IMR-90 (cell line): ENCODE data around the gene FSD1. TPM values are rescaled to one million over a fixed set of nuclear protein-coding genes. Genes with fewer than 3 reads are reported as not detected.

Source experiments
- ATAC-seq: fragments of 200-7000 bp; cut with Tn5 transposase; 2 replicates; pipeline ENCODE4 v1.9.1; 2020; ENCODE audit warnings: low read depth, mild to moderate bottlenecking, moderate library complexity
- BruUV-seq: library from RNA; stranded (reverse); fragments of 400-500 nt; replicated peaks from 2 replicates; lab custom pipeline; 2021; lab: Mats Ljungman, UMichigan
- CTCF ChIA-PET: fragments of 300-600 bp; formaldehyde crosslinking; extraction: SDS; loops from one replicate; lab custom pipeline; 2021; ENCODE audit warnings: antibody characterized with exemption; lab: Yijun Ruan, JAX
- POLR2A ChIA-PET: fragments of 300-600 bp; sonication (Branson Sonifier 250); formaldehyde crosslinking; loops from one replicate; lab custom pipeline; 2022; ENCODE audit warnings: antibody characterized with exemption; ENCODE audit not compliant: unreplicated experiment; lab: Charles Lee
- DNase-seq: peaks from one replicate; pipeline ENCODE4 v3.0.0; 2013
- H2AFZ ChIP-seq: replicated peaks from 2 replicates; pipeline ENCODE3; 2013; ENCODE audit warnings: low read length, mild to moderate bottlenecking; ENCODE audit not compliant: poor library complexity
- H2AK5ac ChIP-seq: 2 replicates; pipeline ENCODE4 v1.6.1; 2013; ENCODE audit warnings: low read depth, low read length, inconsistent platforms
- H2AK9ac ChIP-seq: replicated peaks from 2 replicates; pipeline ENCODE3; 2013; ENCODE audit warnings: mild to moderate bottlenecking, low read depth, low read length, moderate library complexity; ENCODE audit not compliant: poor library complexity
- H2BK120ac ChIP-seq: 2 replicates; pipeline ENCODE4 v1.6.1; 2013; ENCODE audit warnings: low read depth, low read length, inconsistent platforms
- H2BK15ac ChIP-seq: 3 replicates; pipeline ENCODE4 v1.6.1; 2013; ENCODE audit warnings: low read depth, low read length, inconsistent platforms
- H2BK20ac ChIP-seq: 2 replicates; pipeline ENCODE4 v1.6.1; 2013; ENCODE audit warnings: low read depth, mild to moderate bottlenecking, inconsistent platforms, low read length, moderate library complexity
- H2BK5ac ChIP-seq: 2 replicates; pipeline ENCODE4 v1.6.1; 2013; ENCODE audit warnings: mild to moderate bottlenecking, low read depth, low read length, inconsistent platforms; ENCODE audit not compliant: poor library complexity, severe bottlenecking
- H3K14ac ChIP-seq: replicated peaks from 2 replicates; pipeline ENCODE4 v1.6.1; 2013; ENCODE audit warnings: low read depth, low read length, inconsistent platforms
- H3K18ac ChIP-seq: 2 replicates; pipeline ENCODE4 v1.6.1; 2013; ENCODE audit warnings: low read depth, low read length, control low read depth
- H3K23ac ChIP-seq: 2 replicates; pipeline ENCODE4 v1.6.1; 2013; ENCODE audit warnings: low read depth, low read length, inconsistent platforms
- H3K27ac ChIP-seq: 2 replicates; pipeline ENCODE4 v1.5.1; 2013; ENCODE audit warnings: mild to moderate bottlenecking, control low read depth, low read length; ENCODE audit not compliant: insufficient read depth
- H3K27me3 ChIP-seq: 2 replicates; pipeline ENCODE4 v1.6.1; 2013; ENCODE audit warnings: low read length; ENCODE audit not compliant: control insufficient read depth, insufficient read depth
- H3K36me3 ChIP-seq: 2 replicates; pipeline ENCODE4 v1.6.1; 2013; ENCODE audit warnings: low read length, mixed read lengths; ENCODE audit not compliant: control insufficient read depth, insufficient read depth
- H3K4ac ChIP-seq: 2 replicates; pipeline ENCODE4 v1.6.1; 2013; ENCODE audit warnings: low read depth, low read length, inconsistent platforms
- H3K4me1 ChIP-seq: 2 replicates; pipeline ENCODE4 v1.6.1; 2013; ENCODE audit warnings: low read length, mixed read lengths; ENCODE audit not compliant: control insufficient read depth, insufficient read depth
- H3K4me2 ChIP-seq: 2 replicates; pipeline ENCODE4 v1.6.1; 2013; ENCODE audit warnings: low read depth, mild to moderate bottlenecking, control low read depth, low read length, moderate library complexity
- H3K4me3 ChIP-seq: 2 replicates; pipeline ENCODE4 v1.5.1; 2013; ENCODE audit warnings: low read depth, mild to moderate bottlenecking, control low read depth, low read length, moderate library complexity; ENCODE audit not compliant: insufficient read depth
- H3K56ac ChIP-seq: 2 replicates; pipeline ENCODE4 v1.6.1; 2013; ENCODE audit warnings: low read length, inconsistent platforms; ENCODE audit not compliant: insufficient read depth; ENCODE audit errors: extremely low read depth
- H3K79me1 ChIP-seq, 2 experiments: 2 replicates each; pipeline ENCODE4 v1.6.1; 2013; ENCODE audit warnings: low read length in 2 of 2, inconsistent platforms in 1 of 2, low read depth in 1 of 2
- H3K9ac ChIP-seq: 2 replicates; pipeline ENCODE4 v1.6.1; 2013; ENCODE audit warnings: low read depth, low read length, control low read depth
- H3K9me1 ChIP-seq: 2 replicates; pipeline ENCODE4 v1.6.1; 2013; ENCODE audit warnings: low read length, inconsistent platforms; ENCODE audit not compliant: insufficient read depth
- H3K9me3 ChIP-seq: 2 replicates; pipeline ENCODE4 v1.6.1; 2013; ENCODE audit warnings: low read length; ENCODE audit not compliant: control insufficient read depth, insufficient read depth
- H4K20me1 ChIP-seq: 2 replicates; pipeline ENCODE4 v1.6.1; 2013; ENCODE audit warnings: low read length, inconsistent platforms; ENCODE audit not compliant: insufficient read depth
- H4K5ac ChIP-seq: 2 replicates; pipeline ENCODE4 v1.6.1; 2013; ENCODE audit warnings: mild to moderate bottlenecking, low read depth, low read length, control low read depth
- H4K8ac ChIP-seq, 2 experiments: 2 replicates each; pipeline ENCODE4 v1.6.1; 2013; ENCODE audit warnings: low read depth in 2 of 2, low read length in 2 of 2, control low read depth in 1 of 2, inconsistent platforms in 1 of 2
- H4K91ac ChIP-seq: 2 replicates; pipeline ENCODE4 v1.6.1; 2013; ENCODE audit warnings: low read depth, low read length, inconsistent platforms; ENCODE audit not compliant: insufficient read depth
- BHLHE40 ChIP-seq: fragments of 150-350 bp; IDR thresholded peaks from 2 replicates; pipeline ENCODE4 v1.6.1; 2016; ENCODE audit warnings: mild to moderate bottlenecking, low read depth, low read length
- CEBPB ChIP-seq: IDR thresholded peaks from 2 replicates; pipeline ENCODE4 v1.6.1; 2012; ENCODE audit warnings: low read depth, low read length, improper control_type of control experiment
- CHD1 ChIP-seq: IDR thresholded peaks from 2 replicates; pipeline ENCODE4 v1.6.1; 2012; ENCODE audit warnings: low read depth, low read length, improper control_type of control experiment
- CTCF ChIP-seq: conservative IDR thresholded peaks from 2 replicates; pipeline ENCODE4 v1.5.1; 2012; ENCODE audit warnings: mild to moderate bottlenecking, low read depth, low read length, improper control_type of control experiment
- ELK1 ChIP-seq: fragments of 150-350 bp; IDR thresholded peaks from 2 replicates; pipeline ENCODE4 v1.6.1; 2016; ENCODE audit warnings: low read depth, mild to moderate bottlenecking, low read length, moderate library complexity, borderline replicate concordance
- FOS ChIP-seq: fragments of 150-350 bp; IDR thresholded peaks from 2 replicates; pipeline ENCODE4 v1.6.1; 2016; ENCODE audit warnings: low read depth, low read length
- MAFK ChIP-seq: IDR thresholded peaks from 2 replicates; pipeline ENCODE4 v1.6.1; 2012; ENCODE audit warnings: low read depth, low read length, improper control_type of control experiment
- MAZ ChIP-seq: IDR thresholded peaks from 2 replicates; pipeline ENCODE4 v1.6.1; 2012; ENCODE audit warnings: low read depth, mild to moderate bottlenecking, low read length, improper control_type of control experiment, moderate library complexity, borderline replicate concordance
- MXI1 ChIP-seq: IDR thresholded peaks from 2 replicates; pipeline ENCODE4 v1.6.1; 2012; ENCODE audit warnings: low read depth, mild to moderate bottlenecking, low read length, moderate library complexity, borderline replicate concordance
- NFE2L2 ChIP-seq: fragments of 150-350 bp; IDR thresholded peaks from 2 replicates; pipeline ENCODE4 v1.6.1; 2016; ENCODE audit warnings: low read depth, mild to moderate bottlenecking, low read length
- POLR2A ChIP-seq: IDR thresholded peaks from 2 replicates; pipeline ENCODE4 v1.6.1; 2012; ENCODE audit warnings: mild to moderate bottlenecking, low read depth, low read length
- RAD21 ChIP-seq: IDR thresholded peaks from 2 replicates; pipeline ENCODE4 v1.6.1; 2012; ENCODE audit warnings: low read length, improper control_type of control experiment
- RCOR1 ChIP-seq: IDR thresholded peaks from 2 replicates; pipeline ENCODE4 v1.6.1; 2012; ENCODE audit warnings: mild to moderate bottlenecking, low read length, improper control_type of control experiment; ENCODE audit not compliant: insufficient replicate concordance
- RFX5 ChIP-seq: IDR thresholded peaks from 2 replicates; pipeline ENCODE4 v1.8.0; 2012; ENCODE audit warnings: low read depth, mild to moderate bottlenecking, low read length, moderate library complexity
- SMC3 ChIP-seq: fragments of 150-350 bp; IDR thresholded peaks from 2 replicates; pipeline ENCODE4 v1.6.1; 2016; ENCODE audit warnings: low read depth, mild to moderate bottlenecking, antibody characterized with exemption, low read length, moderate library complexity
- USF2 ChIP-seq: fragments of 150-350 bp; IDR thresholded peaks from 2 replicates; pipeline ENCODE4 v1.6.1; 2017; ENCODE audit warnings: mild to moderate bottlenecking, antibody characterized with exemption, low read length, low read depth
- WGBS, 2 experiments: methylation state at CpG; one replicate each; pipeline versions ENCODE4 v1.1.5 to v1.1.7; 2013; ENCODE audit warnings: missing lambda C conversion rate in 2 of 2; ENCODE audit not compliant: insufficient read length in 1 of 2; ENCODE audit errors: extremely low coverage in 2 of 2; 5-methylcytosine and 5-hydroxymethylcytosine counted together
- dilution Hi-C: fragments of 300-500 bp; cut with HindIII; formaldehyde crosslinking; loops from one replicate; pipeline ENCODE4 v1.14.3; 2018; ENCODE audit warnings: low sequenced_read_pairs; ENCODE audit not compliant: unreplicated experiment
- in situ Hi-C: fragments of 300-500 bp; cut with MboI; formaldehyde crosslinking; loops from 3 replicates; pipeline ENCODE4 v1.14.3; 2019; ENCODE audit warnings: low sequenced_read_pairs, inconsistent platforms, mixed read lengths
- intact Hi-C: fragments of 100-400 bp; cut with micrococcal nuclease; formaldehyde crosslinking; loops from 2 replicates; pipeline ENCODE4 v1.10.0; 2022
- polyA plus RNA-seq, 3 experiments: library from polyadenylated mRNA; depleted of rRNA; stranded (reverse); fragments of >200 nt; gene quantifications; 2 replicates each; pipeline ENCODE4 v1.2.3, GENCODE V29; 2012; ENCODE audit warnings: low replicate concordance in 1 of 3
- total RNA-seq: library from RNA; depleted of rRNA; stranded (reverse); fragments of >200 nt; gene quantifications from 2 replicates; pipeline ENCODE4 v1.2.3, GENCODE V29; 2012

Gene FSD1
- total and polyA plus RNA-seq, 2 of the 4 experiments (the other 2 are of a cell fraction), result 17.4 to 24.4 TPM

DNA sequence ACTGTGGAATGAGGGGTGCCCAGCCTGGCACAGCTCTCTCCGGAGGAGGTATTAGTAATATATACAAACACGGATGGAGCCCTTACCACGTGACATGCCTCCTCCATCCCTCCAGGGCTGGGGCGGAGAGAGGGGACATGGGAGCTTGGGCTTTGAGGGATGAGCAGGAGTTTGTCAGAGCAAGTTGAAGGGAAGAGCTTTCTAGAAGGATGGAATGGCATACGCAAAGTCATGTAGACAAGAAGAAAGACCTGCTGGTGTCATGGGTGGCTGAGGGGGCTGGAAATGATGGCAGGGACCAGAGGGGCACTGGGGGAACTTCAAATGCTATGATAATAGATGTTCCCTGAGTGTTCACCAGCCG is 41.6 kb downstream of the FSD1 start:
- intact Hi-C loops, result no loop called here
- Histone ChIP-seq H3K18ac (no peak overlapping the region), H4K91ac (no peak overlapping the region), H3K9ac (no peak overlapping the region), H2AK9ac (peak overlapping the region; percentile 61), H3K9me1 (no peaks in the 10 kb centered on the region), H3K4ac (no peak overlapping the region), H2BK20ac (no peak overlapping the region), H3K79me1 (peaks cover 7 to 15% of the 10 kb centered on the region in 2 experiments; a peak in 2 of 4 replicates), H2BK15ac (no peak overlapping the region), H3K27ac (no peak overlapping the region), H4K20me1 (no peaks in the 10 kb centered on the region), H2AFZ (no peak overlapping the region), H4K5ac (no peak overlapping the region), H3K14ac (no peak overlapping the region), H2BK120ac (no peak overlapping the region), H3K4me3 (no peak overlapping the region), H3K56ac (no peak overlapping the region), H2BK5ac (no peak overlapping the region), H4K8ac (no peak overlapping the region), H3K23ac (no peak overlapping the region), H3K4me2 (no peak overlapping the region), H3K4me1 (peaks cover 7% of the 10 kb centered on the region), H3K9me3 (no peaks in the 10 kb centered on the region), H3K36me3 (peaks cover 11% of the 10 kb centered on the region), H2AK5ac (no peak overlapping the region), H3K27me3 (no peaks in the 10 kb centered on the region)
- ChIA-PET POLR2A (no interaction called here), CTCF (no interaction called here)
- 100% methylated on average over 1 of the region's 6 CpGs; no CpG with 5 or more reads in 1 of the 2 experiments for WGBS, 2 experiments
- dilution Hi-C loops, result no loop called here
- BruUV-seq, result no TSS peak
- in situ Hi-C loops, result no loop called here
- ATAC-seq (no peak), DNase-seq (no peak)
- no peak for TF ChIP-seq SMC3
- no peak for TF ChIP-seq USF2
- no peak for TF ChIP-seq MAZ
- no peak for TF ChIP-seq BHLHE40
- TF ChIP-seq POLR2A, result no peak
- no peak for TF ChIP-seq MAFK
- TF ChIP-seq ELK1, result no peak
- TF ChIP-seq FOS, result no peak
- TF ChIP-seq RCOR1, result no peak
- TF ChIP-seq CHD1, result no peak
- no peak for TF ChIP-seq MXI1
- no peak for TF ChIP-seq RAD21
- TF ChIP-seq RFX5, result no peak
- TF ChIP-seq CEBPB, result no peak
- TF ChIP-seq CTCF, result no peak
- TF ChIP-seq NFE2L2, result no peak
